Hepatocyte (in vitro differentiated cells): ENCODE measurements around the gene SH3BGRL2. TPM values are rescaled to one million over a fixed set of nuclear protein-coding genes. Genes with fewer than 3 reads are reported as not detected.

Source experiments
- DNase-seq: peaks from one replicate; pipeline ENCODE4 v3.0.0-alpha.2; 2016; ENCODE audit warnings: low spot score
- H2AFZ ChIP-seq: fragments of 200-600 bp; sonication (generic); 2 replicates; pipeline ENCODE4 v1.6.0; 2016; ENCODE audit warnings: antibody characterized with exemption, mild to moderate bottlenecking
- H3K27ac ChIP-seq: fragments of 200-600 bp; sonication (generic); 2 replicates; pipeline ENCODE4 v1.5.1; 2016; ENCODE audit warnings: mild to moderate bottlenecking
- H3K27me3 ChIP-seq: fragments of 200-600 bp; sonication (generic); 2 replicates; pipeline ENCODE4 v1.6.1; 2016
- H3K36me3 ChIP-seq: fragments of 200-600 bp; sonication (generic); replicated peaks from 2 replicates; pipeline ENCODE4 v1.5.1; 2016; ENCODE audit warnings: low read depth; ENCODE audit not compliant: insufficient read depth
- H3K4me1 ChIP-seq: fragments of 200-600 bp; sonication (generic); 2 replicates; pipeline ENCODE4 v1.5.1; 2016; ENCODE audit warnings: mild to moderate bottlenecking, moderate library complexity; ENCODE audit not compliant: insufficient read depth
- H3K4me2 ChIP-seq: fragments of 200-600 bp; sonication (generic); 2 replicates; pipeline ENCODE4 v1.6.0; 2016
- H3K4me3 ChIP-seq: fragments of 200-600 bp; sonication (generic); 2 replicates; pipeline ENCODE4 v1.5.1; 2016; ENCODE audit warnings: mild to moderate bottlenecking
- H3K79me2 ChIP-seq: fragments of 200-600 bp; sonication (generic); 2 replicates; pipeline ENCODE4 v1.6.0; 2017; ENCODE audit warnings: mild to moderate bottlenecking
- H3K9me2 ChIP-seq: fragments of 200-600 bp; sonication (generic); replicated peaks from 2 replicates; pipeline ENCODE4 v1.6.0; 2017; ENCODE audit warnings: mild to moderate bottlenecking; ENCODE audit not compliant: insufficient read depth
- H3K9me3 ChIP-seq: fragments of 200-600 bp; sonication (generic); 2 replicates; pipeline ENCODE4 v1.5.1; 2016; ENCODE audit warnings: low read depth, mild to moderate bottlenecking
- H4K20me1 ChIP-seq: fragments of 200-600 bp; sonication (generic); 2 replicates; pipeline ENCODE4 v1.6.0; 2016; ENCODE audit warnings: mild to moderate bottlenecking; ENCODE audit not compliant: insufficient read depth, poor library complexity, severe bottlenecking
- CTCF ChIP-seq: fragments of 200-600 bp; sonication (generic); IDR thresholded peaks from 2 replicates; pipeline ENCODE4 v1.5.1; 2016; ENCODE audit warnings: antibody characterized with exemption, mild to moderate bottlenecking; ENCODE audit not compliant: poor library complexity
- EZH2 ChIP-seq: fragments of 200-600 bp; sonication (generic); IDR thresholded peaks from 2 replicates; pipeline ENCODE4 v1.6.1; 2016; ENCODE audit warnings: antibody characterized with exemption, mild to moderate bottlenecking, borderline replicate concordance
- EZH2phosphoT487 ChIP-seq: fragments of 200-600 bp; sonication (generic); IDR thresholded peaks from one replicate; pipeline ENCODE4 v1.6.1; 2018; ENCODE audit warnings: antibody characterized with exemption, mild to moderate bottlenecking, low read depth, moderate library complexity; ENCODE audit not compliant: unreplicated experiment, severe bottlenecking
- WGBS: methylation state at CpG from one replicate; pipeline ENCODE4 v1.1.6; 2016; ENCODE audit warnings: low lambda C conversion rate; ENCODE audit errors: missing lambda C conversion rate; 5-methylcytosine and 5-hydroxymethylcytosine counted together
- polyA plus RNA-seq: library from polyadenylated mRNA; unstranded; fragments of >200 nt; fragmentation: Nextera tagmentation; extraction: Ambion mirVana; gene quantifications from 2 replicates; pipeline ENCODE4 v1.2.1, GENCODE V29; 2016
- total RNA-seq: library from RNA; depleted of rRNA; stranded (reverse); fragments of >200 nt; gene quantifications from 2 replicates; pipeline ENCODE4 v1.2.3, GENCODE V29; 2014

Gene SH3BGRL2
- total and polyA plus RNA-seq, 2 experiments from 2014 or later = 24.1 to 71.4 TPM

- Histone ChIP-seq H4K20me1 (peaks cover 8% of the 10 kb centered on the region), H3K27ac (no peak overlapping the region), H3K9me2 (no peaks in the 10 kb centered on the region), H3K79me2 (peaks cover 84% of the 10 kb centered on the region), H3K4me2 (no peak overlapping the region), H3K27me3 (no peaks in the 10 kb centered on the region), H3K36me3 (no peaks in the 10 kb centered on the region), H3K4me3 (no peak overlapping the region), H2AFZ (no peak overlapping the region), H3K4me1 (peaks cover 10% of the 10 kb centered on the region), H3K9me3 (no peaks in the 10 kb centered on the region)
- TF ChIP-seq CTCF (no peak), EZH2phosphoT487 (no peak), EZH2 (no peak)
- no peak for DNase-seq
- WGBS = 70% methylated on average over 2 of the region's 2 CpGs
Measured at GRCh38 chr6:79635232-79635543, 4.1 kb downstream of the SH3BGRL2 start.

DNA sequence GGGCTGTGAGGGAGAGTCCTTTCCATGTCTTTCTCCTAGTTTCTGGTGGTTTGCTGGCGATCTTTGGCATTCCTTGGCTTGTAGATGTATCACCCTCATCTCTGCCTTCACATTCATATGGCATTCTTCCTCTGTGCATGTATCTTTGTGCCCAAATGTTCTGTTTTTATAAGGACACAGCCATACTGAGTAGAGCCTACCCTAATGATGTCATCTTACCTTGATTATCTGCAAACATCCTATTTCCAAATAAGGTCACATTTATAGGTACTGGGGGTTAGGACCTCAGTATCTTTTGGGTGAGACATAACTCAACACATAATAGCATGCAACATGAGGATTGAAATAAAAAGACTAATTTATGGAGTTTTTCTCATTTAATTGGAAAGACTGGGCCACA is 5.5 kb downstream of the SH3BGRL2 start:
- DNase-seq = no peak
- H3K27ac ChIP-seq = no peak overlapping the region
- 94% methylated on average over 1 of the region's 1 CpG for WGBS
- H3K9me3 ChIP-seq = no peaks in the 10 kb centered on the region
- no peak overlapping the region for H2AFZ ChIP-seq
- H3K4me1 ChIP-seq = peaks cover 16% of the 10 kb centered on the region
- no peak overlapping the region for H3K4me2 ChIP-seq
- no peaks in the 10 kb centered on the region for H3K27me3 ChIP-seq
- H3K4me3 ChIP-seq = no peak overlapping the region
- TF ChIP-seq CTCF = no peak
- no peak for TF ChIP-seq EZH2
- TF ChIP-seq EZH2phosphoT487 = no peak
- H3K36me3 ChIP-seq = no peaks in the 10 kb centered on the region
- H3K79me2 ChIP-seq = peaks cover 98% of the 10 kb centered on the region
- H3K9me2 ChIP-seq = no peaks in the 10 kb centered on the region
- H4K20me1 ChIP-seq = peaks cover 8% of the 10 kb centered on the region

DNA sequence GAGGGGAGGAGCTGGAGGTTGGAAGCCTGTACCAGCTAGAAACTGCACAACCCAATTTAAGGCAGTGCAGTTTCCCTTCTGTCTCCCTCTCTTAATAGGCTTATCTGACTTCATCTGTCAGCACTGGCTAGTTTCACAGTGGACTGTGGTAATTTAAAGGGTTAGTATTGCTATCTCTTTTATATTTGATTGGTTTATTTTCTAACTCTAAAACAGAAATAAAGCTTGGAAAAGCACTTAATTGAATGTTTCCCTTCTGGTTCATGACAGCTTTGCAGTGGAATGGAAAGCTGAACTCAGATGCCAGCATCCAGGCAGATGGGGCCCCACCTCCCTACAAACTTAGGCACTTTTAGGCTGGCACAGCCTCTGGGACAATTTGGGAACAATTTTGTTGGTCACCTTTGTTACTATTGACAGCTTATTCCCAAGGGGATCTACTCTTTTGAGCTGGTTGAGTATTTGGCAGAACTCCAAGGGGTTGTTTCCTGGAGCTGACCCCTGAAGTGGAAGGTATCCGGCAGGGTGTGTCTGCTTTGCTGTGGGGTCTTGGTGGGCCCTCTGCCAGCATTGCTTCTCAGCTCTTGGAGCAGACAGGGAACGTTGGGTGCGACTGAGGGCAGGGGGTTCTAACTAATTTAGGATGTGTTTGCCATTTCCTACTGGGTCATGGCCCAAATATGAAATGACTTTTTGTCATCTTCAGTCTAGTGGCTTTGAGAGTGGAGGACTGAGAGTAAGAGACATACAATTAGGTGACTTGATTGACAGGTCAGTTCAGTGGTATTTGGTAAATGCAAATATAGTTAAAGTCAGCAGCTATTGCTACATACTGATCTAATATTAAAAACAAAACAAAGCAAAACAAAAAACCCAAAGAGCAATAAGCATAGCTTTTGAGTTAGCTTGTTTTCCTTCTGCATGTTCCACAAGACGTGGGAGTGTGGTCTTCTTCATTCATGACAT is 9.3 kb downstream of the SH3BGRL2 start:
- WGBS = 86% methylated on average over 4 of the region's 4 CpGs
- TF ChIP-seq EZH2phosphoT487 (no peak), EZH2 (no peak), CTCF (no peak)
- H4K20me1 ChIP-seq = no peaks in the 10 kb centered on the region

More for the DNA sequence above, 9.3 kb downstream of the SH3BGRL2 start:
- Histone ChIP-seq H3K4me3 (no peak overlapping the region), H3K27me3 (no peaks in the 10 kb centered on the region), H3K4me1 (peaks cover 11% of the 10 kb centered on the region), H3K36me3 (no peaks in the 10 kb centered on the region), H2AFZ (no peak overlapping the region), H3K79me2 (peaks cover 100% of the 10 kb centered on the region), H3K9me2 (no peaks in the 10 kb centered on the region), H3K9me3 (no peaks in the 10 kb centered on the region), H3K27ac (no peak overlapping the region), H3K4me2 (no peak overlapping the region)
- no peak for DNase-seq
